SJCRH30 (cell line): ENCODE results near the gene ZBTB40. TPM values are rescaled to one million over a fixed set of nuclear protein-coding genes. Genes with fewer than 3 reads are reported as not detected.

Experiments used
- DNase-seq, 2 experiments: peaks; one replicate each; pipeline ENCODE4 v3.0.0-alpha.2; 2015 to 2020
- H3K27ac ChIP-seq: fragments of 250-450 bp; sonication (Bioruptor Pico); 2 replicates; pipeline ENCODE4 v1.5.1; 2020; ENCODE audit warnings: mild to moderate bottlenecking, moderate library complexity
- H3K27me3 ChIP-seq: fragments of 250-450 bp; sonication (Bioruptor Pico); 2 replicates; pipeline ENCODE4 v1.5.1; 2020; ENCODE audit warnings: mild to moderate bottlenecking, moderate library complexity
- H3K36me3 ChIP-seq: fragments of 250-450 bp; sonication (Bioruptor Pico); 2 replicates; pipeline ENCODE4 v1.5.1; 2020; ENCODE audit warnings: mild to moderate bottlenecking, moderate library complexity
- H3K4me1 ChIP-seq: fragments of 250-450 bp; sonication (Bioruptor Pico); 2 replicates; pipeline ENCODE4 v1.5.1; 2020; ENCODE audit warnings: mild to moderate bottlenecking, moderate library complexity
- H3K4me3 ChIP-seq: fragments of 250-450 bp; sonication (Bioruptor Pico); 2 replicates; pipeline ENCODE4 v1.5.1; 2020; ENCODE audit warnings: mild to moderate bottlenecking, moderate library complexity
- H3K9me3 ChIP-seq: fragments of 250-450 bp; sonication (Bioruptor Pico); replicated peaks from 2 replicates; pipeline ENCODE4 v1.5.1; 2020; ENCODE audit warnings: mild to moderate bottlenecking, moderate library complexity
- total RNA-seq: library from RNA; depleted of rRNA; stranded (reverse); fragments of >200 nt; shearing (Covaris generic); gene quantifications from 2 replicates; pipeline ENCODE4 v1.2.3, GENCODE V29; 2014

Gene ZBTB40
- total RNA-seq, 1 experiment from 2014 or later: 20.6 TPM

- H3K27ac ChIP-seq: no peak overlapping the region
- H3K36me3 ChIP-seq: peaks cover 47% of the 10 kb centered on the region
- DNase-seq: no peak
- H3K4me3 ChIP-seq: no peak overlapping the region
- no peaks in the 10 kb centered on the region for H3K4me1 ChIP-seq
- H3K27me3 ChIP-seq: no peaks in the 10 kb centered on the region
- H3K9me3 ChIP-seq: no peaks in the 10 kb centered on the region
These were observed 66.3 kb downstream of the ZBTB40 start for GRCh38 chr1:22517956-22518355.

GRCh38 chr1:22518379-22518778, 66.7 kb downstream of the ZBTB40 start:
- H3K36me3 ChIP-seq: peaks cover 45% of the 10 kb centered on the region
- H3K27ac ChIP-seq: no peak overlapping the region
- no peaks in the 10 kb centered on the region for H3K4me1 ChIP-seq
- H3K4me3 ChIP-seq: no peak overlapping the region
- no peak for DNase-seq
- H3K27me3 ChIP-seq: no peaks in the 10 kb centered on the region
- no peaks in the 10 kb centered on the region for H3K9me3 ChIP-seq

GRCh38 chr1:22520871-22521270, 69.2 kb downstream of the ZBTB40 start:
- Histone ChIP-seq H3K4me3 (no peak overlapping the region), H3K27ac (no peak overlapping the region), H3K4me1 (no peaks in the 10 kb centered on the region), H3K27me3 (no peaks in the 10 kb centered on the region), H3K36me3 (peaks cover 38% of the 10 kb centered on the region), H3K9me3 (no peaks in the 10 kb centered on the region)
- no peak for DNase-seq

GRCh38 chr1:22521692-22522091, 70.0 kb downstream of the ZBTB40 start:
- Histone ChIP-seq H3K9me3 (no peaks in the 10 kb centered on the region), H3K36me3 (peaks cover 38% of the 10 kb centered on the region)
- no peak for DNase-seq

GRCh38 chr1:22522221-22522743, 70.6 kb downstream of the ZBTB40 start:
- Histone ChIP-seq H3K36me3 (peaks cover 35% of the 10 kb centered on the region), H3K4me3 (no peak overlapping the region), H3K27ac (no peak overlapping the region), H3K27me3 (no peaks in the 10 kb centered on the region), H3K9me3 (no peaks in the 10 kb centered on the region), H3K4me1 (no peaks in the 10 kb centered on the region)
- DNase-seq: no peak

More at GRCh38 chr1:22521692-22522091, 70.0 kb downstream of the ZBTB40 start:
- H3K27me3 ChIP-seq: no peaks in the 10 kb centered on the region
- H3K27ac ChIP-seq: no peak overlapping the region
- no peak overlapping the region for H3K4me3 ChIP-seq
- no peaks in the 10 kb centered on the region for H3K4me1 ChIP-seq

- no peaks in the 10 kb centered on the region for H3K9me3 ChIP-seq
- DNase-seq: no peak
- peaks cover 2% of the 10 kb centered on the region; the same call in 1 of the 2 replicates for H3K4me1 ChIP-seq
- H3K4me3 ChIP-seq: no peak overlapping the region
- H3K27ac ChIP-seq: no peak overlapping the region
- peaks cover 20% of the 10 kb centered on the region for H3K36me3 ChIP-seq
- H3K27me3 ChIP-seq: no peaks in the 10 kb centered on the region
These were observed 72.8 kb downstream of the ZBTB40 start for GRCh38 chr1:22524481-22524880.

GRCh38 chr1:22525211-22525610, 73.6 kb downstream of the ZBTB40 start:
- Histone ChIP-seq H3K4me1 (peaks cover 9% of the 10 kb centered on the region), H3K27ac (no peak overlapping the region), H3K27me3 (no peaks in the 10 kb centered on the region), H3K4me3 (no peak overlapping the region), H3K9me3 (no peaks in the 10 kb centered on the region), H3K36me3 (peaks cover 17% of the 10 kb centered on the region)
- DNase-seq: no peak

GRCh38 chr1:22525646-22526045, 74.0 kb downstream of the ZBTB40 start:
- H3K4me1 ChIP-seq: peaks cover 14% of the 10 kb centered on the region
- H3K27me3 ChIP-seq: no peaks in the 10 kb centered on the region
- H3K4me3 ChIP-seq: no peak overlapping the region
- H3K27ac ChIP-seq: no peak overlapping the region
- no peaks in the 10 kb centered on the region for H3K9me3 ChIP-seq
- DNase-seq: no peak
- H3K36me3 ChIP-seq: peaks cover 14% of the 10 kb centered on the region

- no peak for DNase-seq
- Histone ChIP-seq H3K27ac (no peak overlapping the region), H3K9me3 (no peaks in the 10 kb centered on the region), H3K27me3 (no peaks in the 10 kb centered on the region), H3K36me3 (peaks cover 13% of the 10 kb centered on the region), H3K4me1 (peaks cover 18% of the 10 kb centered on the region), H3K4me3 (no peak overlapping the region)
These were observed 74.4 kb downstream of the ZBTB40 start for GRCh38 chr1:22526098-22526497.

- Histone ChIP-seq H3K27me3 (no peaks in the 10 kb centered on the region), H3K27ac (no peak overlapping the region), H3K36me3 (peaks cover 13% of the 10 kb centered on the region), H3K9me3 (no peaks in the 10 kb centered on the region), H3K4me3 (no peak overlapping the region), H3K4me1 (peaks cover 24% of the 10 kb centered on the region)
- DNase-seq: no peak
These were observed 75.0 kb downstream of the ZBTB40 start for GRCh38 chr1:22526677-22527076.

GRCh38 chr1:22527122-22527521, 75.5 kb downstream of the ZBTB40 start:
- Histone ChIP-seq H3K4me1 (peaks cover 28% of the 10 kb centered on the region), H3K9me3 (no peaks in the 10 kb centered on the region), H3K27me3 (no peaks in the 10 kb centered on the region), H3K36me3 (peaks cover 9% of the 10 kb centered on the region), H3K27ac (no peak overlapping the region), H3K4me3 (no peak overlapping the region)
- DNase-seq: no peak

GRCh38 chr1:22527555-22528296, 76.1 kb downstream of the ZBTB40 start:
- Histone ChIP-seq H3K4me1 (peaks cover 34% of the 10 kb centered on the region), H3K36me3 (peaks cover 4% of the 10 kb centered on the region; the same call in 1 of the 2 replicates), H3K4me3 (no peak overlapping the region), H3K27ac (no peak overlapping the region), H3K27me3 (no peaks in the 10 kb centered on the region), H3K9me3 (no peaks in the 10 kb centered on the region)
- DNase-seq: peak in 1 of 2 experiments; percentile 52

GRCh38 chr1:22528451-22528850, 76.8 kb downstream of the ZBTB40 start:
- no peaks in the 10 kb centered on the region for H3K27me3 ChIP-seq
- no peak overlapping the region for H3K27ac ChIP-seq
- H3K9me3 ChIP-seq: no peaks in the 10 kb centered on the region
- no peak for DNase-seq
- H3K36me3 ChIP-seq: peaks cover 4% of the 10 kb centered on the region; the same call in 1 of the 2 replicates
- H3K4me1 ChIP-seq: peaks cover 40% of the 10 kb centered on the region
- no peak overlapping the region for H3K4me3 ChIP-seq

GRCh38 chr1:22529901-22530621, 78.4 kb downstream of the ZBTB40 start:
- DNase-seq: no peak
- H3K36me3 ChIP-seq: peaks cover 4% of the 10 kb centered on the region; the same call in 1 of the 2 replicates
- peak overlapping the region; percentile 48 for H3K27ac ChIP-seq
- no peaks in the 10 kb centered on the region for H3K9me3 ChIP-seq
- H3K4me1 ChIP-seq: peaks cover 56% of the 10 kb centered on the region
- H3K27me3 ChIP-seq: no peaks in the 10 kb centered on the region
- H3K4me3 ChIP-seq: no peak overlapping the region

GRCh38 chr1:22530715-22531114, 79.1 kb downstream of the ZBTB40 start:
- DNase-seq: peak; percentile 62 to 77
- Histone ChIP-seq H3K27ac (peak overlapping the region; percentile 48), H3K4me3 (no peak overlapping the region), H3K4me1 (peaks cover 61% of the 10 kb centered on the region), H3K36me3 (peaks cover 4% of the 10 kb centered on the region; the same call in 1 of the 2 replicates), H3K9me3 (no peaks in the 10 kb centered on the region), H3K27me3 (no peaks in the 10 kb centered on the region)
